Effector memory CD8-positive, alpha-beta T cell (primary cell): ENCODE results near the gene ADCK2.
"Not testable (repeated sequence)": the region's sequence is repeated elsewhere in the genome, so short reads cannot be mapped to it uniquely, and the experiment has no call there.

ENCODE experiments used
- ATAC-seq: fragments of 150-1000 bp; cut with Tn5 transposase; replicated peaks from 2 replicates; pipeline ENCODE4 v1.10.0; 2021; ENCODE audit warnings: mild to moderate bottlenecking, moderate library complexity
- DNase-seq, 3 experiments: peaks; one replicate each; pipeline ENCODE4 v3.0.0; 2021
- H3K27ac Mint-ChIP-seq, 2 donors: one replicate each; pipeline ENCODE4 v1.8.0; 2022; ENCODE audit warnings: mild to moderate bottlenecking in 2 of 2, mixed read lengths in 2 of 2, moderate library complexity in 2 of 2
- H3K27me3 Mint-ChIP-seq, 2 donors: one replicate each; pipeline ENCODE4 v1.8.0; 2022; ENCODE audit warnings: mixed read lengths in 2 of 2
- H3K36me3 Mint-ChIP-seq: one replicate; pipeline ENCODE4 v1.8.0; 2022; ENCODE audit warnings: mild to moderate bottlenecking, moderate library complexity, mixed read lengths; ENCODE audit not compliant: insufficient read depth
- H3K4me1 Mint-ChIP-seq, 2 donors: one replicate each; pipeline ENCODE4 v1.8.0; 2022; ENCODE audit warnings: low read depth in 2 of 2, mixed read lengths in 2 of 2
- H3K4me3 Mint-ChIP-seq, 2 donors: one replicate each; pipeline ENCODE4 v1.8.0; 2022; ENCODE audit warnings: mild to moderate bottlenecking in 2 of 2, mixed read lengths in 2 of 2, moderate library complexity in 2 of 2
- H3K9me3 Mint-ChIP-seq, 2 donors: one replicate each; pipeline ENCODE4 v1.8.0; 2022; ENCODE audit warnings: mixed read lengths in 2 of 2

ADCK2 gene

DNA sequence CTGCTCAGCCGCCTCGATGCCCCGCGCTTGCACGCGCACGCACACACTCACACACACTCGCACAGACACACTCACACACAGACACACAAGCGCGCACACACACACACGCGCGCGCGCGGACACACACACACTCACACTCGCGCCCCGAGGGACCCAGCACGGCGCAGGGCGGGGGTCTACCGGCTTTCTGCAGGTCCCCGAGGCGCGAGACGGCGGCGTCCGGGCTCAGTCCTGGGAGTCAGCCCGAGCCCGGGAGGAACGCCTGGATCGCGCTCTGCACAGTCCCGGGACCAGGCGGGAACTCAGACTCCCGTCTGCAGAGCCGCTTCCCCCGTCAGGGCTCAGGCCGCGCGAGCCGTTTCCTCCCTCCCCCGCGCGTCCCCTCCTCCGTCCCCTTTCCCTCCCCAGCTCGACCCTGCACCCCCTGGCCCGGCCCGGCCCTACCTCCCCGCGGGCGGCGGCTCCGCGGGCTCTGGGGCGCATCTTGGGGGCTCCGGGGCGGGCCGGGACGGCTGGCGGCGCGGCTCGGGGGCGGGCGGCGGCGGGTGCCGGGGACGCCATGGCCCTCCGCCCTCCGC, 32.6 kb upstream of the ADCK2 start:
- DNase-seq (no peak), ATAC-seq (peak; percentile 41)
- peaks cover 12 to 13% of the 10 kb centered on the region in 2 donors for H3K4me1 Mint-ChIP-seq
- H3K27ac Mint-ChIP-seq = no peak overlapping the region
- H3K9me3 Mint-ChIP-seq = no peaks in the 10 kb centered on the region
- H3K36me3 Mint-ChIP-seq = peaks cover 4% of the 10 kb centered on the region
- peak overlapping the region; percentile 67 to 84 for H3K4me3 Mint-ChIP-seq
- peaks cover 65 to 93% of the 10 kb centered on the region in 2 donors for H3K27me3 Mint-ChIP-seq

DNA sequence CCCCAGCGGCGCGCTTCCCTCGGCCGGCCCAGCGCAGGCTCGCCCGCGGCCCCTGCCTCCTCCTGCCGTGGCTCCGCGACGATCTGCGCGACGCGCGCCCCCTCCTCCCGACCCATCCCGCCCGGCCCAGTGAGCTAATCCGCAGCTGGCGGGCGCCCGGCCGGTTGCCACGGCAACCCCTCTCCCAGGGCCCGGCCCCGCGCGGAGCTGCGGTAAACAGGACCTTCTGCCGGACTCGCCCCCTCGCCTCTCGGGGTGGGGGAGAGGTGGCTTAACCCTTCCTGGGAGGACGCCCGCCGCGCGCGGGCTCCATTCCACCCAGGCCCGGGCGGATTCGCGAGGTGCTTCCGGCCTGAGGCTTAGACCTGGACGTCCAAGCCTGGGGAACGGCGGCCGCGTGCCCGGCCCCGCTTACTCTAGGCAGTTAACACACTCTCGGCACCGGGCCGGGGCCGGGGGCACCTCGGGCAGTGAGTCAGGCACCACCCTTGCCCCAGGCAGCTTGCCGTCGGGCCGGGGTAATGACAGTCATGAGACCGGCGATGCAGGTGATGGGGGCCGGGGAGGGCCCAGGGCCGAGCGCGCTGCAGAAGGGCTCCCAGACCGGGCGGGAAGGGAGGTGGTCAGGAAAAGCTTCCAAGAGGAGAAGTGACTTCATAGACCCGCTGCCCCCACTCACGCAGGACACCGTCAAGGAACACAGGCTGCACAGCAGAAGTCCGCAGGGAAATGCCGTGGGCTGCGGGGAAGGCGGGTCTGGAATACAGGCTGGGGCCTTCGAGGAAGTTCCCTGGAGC, 31.8 kb upstream of the ADCK2 start, which contains the start of gene DENND2A:
Gene DENND2A (minus strand): TSS at position 87 of the 797 bp plus-strand sequence. CDS start 38,416 bp downstream, outside the sequence.
- Mint-ChIP-seq H3K27ac (peak within 1 kb of the TSS in 1 of 2 donors; percentile 19), H3K36me3 (peaks cover 4% of the 10 kb centered on the region), H3K9me3 (no peaks in the 10 kb centered on the region), H3K4me3 (peak within 1 kb of the TSS; percentile 67 to 84), H3K27me3 (peaks cover 60 to 90% of the 10 kb centered on the region in 2 donors), H3K4me1 (peaks cover 12 to 13% of the 10 kb centered on the region in 2 donors)
- DNase-seq (no peak), ATAC-seq (peak; percentile 42)

DNA sequence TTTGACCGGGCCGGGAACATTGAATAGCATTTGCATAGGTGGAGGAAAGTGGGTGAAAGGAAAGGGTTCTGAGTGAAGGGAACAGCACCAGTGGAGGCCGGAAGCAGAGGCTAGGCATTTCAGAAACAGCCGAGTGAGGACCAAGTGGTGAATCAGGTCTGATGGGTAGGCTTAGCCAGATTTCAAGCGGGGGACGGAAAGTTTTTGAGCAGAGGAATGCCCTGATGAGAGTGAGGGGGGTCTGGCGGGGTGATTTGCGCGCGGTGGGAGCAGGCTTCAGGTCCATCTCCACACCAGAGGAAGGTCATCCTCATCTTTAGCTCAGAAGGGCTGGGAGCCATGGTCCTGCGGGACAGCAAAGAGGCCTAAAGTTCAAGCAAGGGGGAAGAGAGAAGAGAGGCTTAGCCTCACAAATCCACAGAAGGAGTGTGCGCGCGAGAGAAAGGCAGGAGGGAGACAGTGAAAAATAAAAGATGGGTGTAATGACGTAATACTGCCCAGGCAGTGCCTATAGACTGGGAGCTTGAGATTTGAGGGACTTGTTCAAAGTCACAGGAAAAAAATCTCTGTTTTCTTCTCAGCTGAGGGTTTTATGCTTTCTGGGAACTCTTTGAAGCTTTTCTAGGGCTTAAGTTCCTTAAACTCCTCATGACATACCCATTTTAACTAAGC, 31.1 kb upstream of the ADCK2 start:
- H3K27ac Mint-ChIP-seq = peak overlapping the region in 1 of 2 donors; percentile 19
- peaks cover 55 to 82% of the 10 kb centered on the region in 2 donors for H3K27me3 Mint-ChIP-seq
- H3K36me3 Mint-ChIP-seq = peaks cover 4% of the 10 kb centered on the region
- ATAC-seq (no peak), DNase-seq (no peak)
- peaks cover 13% of the 10 kb centered on the region in 2 donors for H3K4me1 Mint-ChIP-seq
- peak overlapping the region; percentile 11 to 18 for H3K4me3 Mint-ChIP-seq
- no peaks in the 10 kb centered on the region for H3K9me3 Mint-ChIP-seq

DNA sequence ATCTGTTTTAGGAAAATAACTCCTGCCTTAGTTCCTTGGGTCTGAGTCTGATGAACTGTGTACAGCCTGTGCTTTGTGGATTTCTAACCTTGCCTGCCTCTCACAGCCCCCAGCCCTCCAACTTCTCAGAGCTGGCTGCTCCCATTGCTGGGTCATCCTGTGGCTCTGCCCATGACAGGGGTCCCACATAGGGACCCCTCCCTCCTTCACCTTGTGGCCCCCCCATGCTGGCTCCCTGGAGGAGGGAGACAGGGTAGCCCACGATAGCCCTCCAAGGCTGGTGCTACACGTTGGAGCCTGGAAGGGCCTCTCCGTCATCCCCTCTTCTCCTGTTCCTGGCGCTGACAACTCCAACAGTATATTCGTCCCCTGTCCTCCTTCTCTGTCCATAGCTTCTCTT, 29.3 kb upstream of the ADCK2 start:
- H3K27ac Mint-ChIP-seq = no peak overlapping the region
- no peak overlapping the region for H3K4me3 Mint-ChIP-seq
- peaks cover 4% of the 10 kb centered on the region for H3K36me3 Mint-ChIP-seq
- ATAC-seq = no peak
- no peaks in the 10 kb centered on the region for H3K9me3 Mint-ChIP-seq
- peaks cover 41 to 65% of the 10 kb centered on the region in 2 donors for H3K27me3 Mint-ChIP-seq
- peaks cover 19% of the 10 kb centered on the region in 2 donors for H3K4me1 Mint-ChIP-seq
- no peak for DNase-seq

DNA sequence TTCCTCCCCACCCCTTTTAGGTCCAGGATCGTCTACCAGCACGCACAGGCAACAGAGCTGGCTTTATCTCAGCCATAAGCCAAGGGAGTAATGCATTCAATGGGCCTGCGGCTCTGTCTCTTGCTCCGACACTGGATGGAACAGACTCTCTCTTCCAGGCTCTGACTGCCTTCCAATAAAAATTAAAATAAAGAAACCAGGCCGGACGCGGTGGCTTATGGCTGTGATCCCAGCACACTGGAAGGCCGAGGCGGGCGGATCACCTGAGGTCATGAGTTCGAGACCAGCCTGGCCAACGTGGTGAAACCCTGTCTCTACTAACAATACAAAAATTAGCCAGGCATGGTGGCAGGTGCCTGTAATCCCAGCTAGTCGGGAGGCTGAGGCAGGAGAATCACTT, 28.0 kb upstream of the ADCK2 start:
- ATAC-seq, H3K27ac Mint-ChIP-seq, H3K36me3 Mint-ChIP-seq, DNase-seq, H3K4me3 Mint-ChIP-seq, H3K9me3 Mint-ChIP-seq: not testable (repeated sequence)
- Mint-ChIP-seq H3K4me1 (peaks cover 17% of the 10 kb centered on the region in 2 donors), H3K27me3 (peaks cover 29 to 57% of the 10 kb centered on the region in 2 donors)

DNA sequence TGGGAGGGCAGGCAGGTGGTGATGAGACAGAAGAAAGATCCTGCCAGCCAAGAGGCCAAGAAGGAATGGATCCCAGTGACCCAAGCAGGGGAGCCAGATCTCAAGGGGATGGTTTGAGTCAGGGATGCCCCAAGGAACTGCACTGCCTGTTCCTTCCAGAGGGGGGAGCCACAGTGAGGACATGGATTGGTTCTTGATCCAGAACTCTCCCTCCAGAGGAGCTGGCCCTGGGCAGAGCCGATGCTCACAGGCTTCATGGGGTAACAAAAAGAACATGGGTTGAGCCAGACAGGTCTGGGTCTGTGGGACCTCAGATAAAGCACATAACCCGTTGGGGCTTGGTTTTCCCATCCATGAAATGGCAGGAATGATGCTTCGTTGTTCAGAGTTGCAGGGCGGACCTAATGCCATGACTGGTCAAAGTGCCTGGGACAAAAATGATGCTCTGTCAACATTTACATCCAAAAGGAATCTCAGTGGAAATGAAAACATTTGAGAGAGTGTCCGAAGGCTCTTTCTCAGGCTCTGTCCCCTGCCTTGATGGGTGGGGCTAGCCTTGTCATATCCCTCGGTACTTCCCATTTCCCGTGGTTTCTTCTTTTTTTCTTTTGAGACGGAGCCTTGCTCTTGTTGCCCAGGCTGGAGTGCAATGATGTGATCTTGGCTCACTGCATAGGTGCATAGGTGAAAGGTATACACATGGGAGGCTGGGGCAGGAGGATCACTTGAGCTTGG, 27.4 kb upstream of the ADCK2 start:
- Mint-ChIP-seq H3K4me3 (no peak overlapping the region), H3K27ac (no peak overlapping the region), H3K36me3 (peaks cover 2% of the 10 kb centered on the region), H3K9me3 (no peaks in the 10 kb centered on the region), H3K4me1 (peaks cover 12 to 14% of the 10 kb centered on the region in 2 donors), H3K27me3 (peaks cover 25 to 52% of the 10 kb centered on the region in 2 donors)
- DNase-seq = no peak
- no peak for ATAC-seq

DNA sequence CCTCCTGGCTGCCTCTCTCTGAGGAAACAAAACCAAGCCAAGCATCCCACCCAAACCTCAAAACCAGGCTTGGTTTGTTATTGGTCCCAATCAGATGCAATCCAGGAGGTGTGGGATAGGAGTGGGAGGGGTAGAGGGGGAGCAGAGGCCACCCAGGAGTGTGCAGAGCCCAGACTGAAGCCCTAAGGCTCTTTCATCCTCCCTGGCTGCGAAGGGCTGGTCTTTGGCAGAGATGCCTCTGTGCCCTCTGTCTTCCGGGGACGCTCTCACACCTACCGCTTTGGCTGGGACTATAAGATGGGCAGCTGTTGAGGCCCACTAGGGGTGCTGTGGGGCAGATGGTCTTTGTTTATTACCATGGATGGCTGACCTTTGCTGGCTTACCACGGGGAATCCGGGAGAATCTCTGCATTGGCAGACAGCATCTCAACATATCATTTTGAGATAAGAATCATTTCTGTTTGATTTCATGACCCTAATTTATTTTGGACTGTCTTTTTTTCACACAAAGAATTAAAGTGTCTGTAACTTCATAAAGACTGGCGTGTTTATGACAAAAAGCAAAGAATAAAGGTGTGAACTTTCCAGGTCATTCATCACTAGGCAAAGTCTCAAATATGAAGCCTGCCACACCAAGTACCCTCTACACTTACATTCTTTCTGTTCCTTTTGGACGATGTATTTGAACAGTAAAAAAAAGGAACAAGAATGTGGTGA, 25.7 kb upstream of the ADCK2 start:
- DNase-seq (peak; percentile 26 to 35 (median 32)), ATAC-seq (peak; percentile 98)
- peak overlapping the region in 1 of 2 donors; percentile 75 for H3K27ac Mint-ChIP-seq
- no peaks in the 10 kb centered on the region for H3K9me3 Mint-ChIP-seq
- no peak overlapping the region for H3K4me3 Mint-ChIP-seq
- peaks cover 7% of the 10 kb centered on the region in 2 donors for H3K4me1 Mint-ChIP-seq
- H3K36me3 Mint-ChIP-seq = peaks cover 2% of the 10 kb centered on the region
- H3K27me3 Mint-ChIP-seq = peaks cover 15 to 45% of the 10 kb centered on the region in 2 donors

DNA sequence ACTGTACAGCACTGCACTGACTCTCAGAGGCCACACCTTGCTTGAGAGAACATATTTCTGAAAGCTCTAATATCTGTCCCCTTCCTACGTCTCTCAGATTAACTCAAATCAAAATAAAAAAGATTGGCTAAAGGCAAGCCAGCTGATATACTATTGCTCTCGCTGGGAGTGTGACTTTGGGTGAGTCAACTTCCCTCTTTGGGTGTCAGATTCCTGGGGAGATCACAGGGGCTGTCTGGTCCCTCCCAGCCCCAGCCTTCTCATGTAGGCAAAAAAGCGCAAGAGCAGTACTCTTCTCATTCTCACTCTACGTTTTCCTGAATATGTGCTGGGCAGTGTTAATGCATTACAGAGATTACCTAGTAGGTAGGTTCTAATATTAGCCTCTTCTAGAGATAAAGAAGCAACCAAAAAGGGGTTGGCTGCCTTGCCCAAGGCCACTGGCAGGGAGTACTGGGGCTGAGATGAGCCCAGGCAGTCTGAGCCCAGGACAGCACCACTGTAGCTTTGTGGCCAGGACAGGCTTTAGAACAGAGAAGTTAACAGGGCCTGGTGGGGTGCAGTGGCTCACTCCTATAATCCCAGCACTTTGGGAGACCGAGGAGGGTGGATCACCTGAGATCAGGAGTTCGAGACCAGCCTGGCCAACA, 23.1 kb upstream of the ADCK2 start:
- H3K4me1 Mint-ChIP-seq = peaks cover 10 to 13% of the 10 kb centered on the region in 2 donors
- no peak for ATAC-seq

DNA sequence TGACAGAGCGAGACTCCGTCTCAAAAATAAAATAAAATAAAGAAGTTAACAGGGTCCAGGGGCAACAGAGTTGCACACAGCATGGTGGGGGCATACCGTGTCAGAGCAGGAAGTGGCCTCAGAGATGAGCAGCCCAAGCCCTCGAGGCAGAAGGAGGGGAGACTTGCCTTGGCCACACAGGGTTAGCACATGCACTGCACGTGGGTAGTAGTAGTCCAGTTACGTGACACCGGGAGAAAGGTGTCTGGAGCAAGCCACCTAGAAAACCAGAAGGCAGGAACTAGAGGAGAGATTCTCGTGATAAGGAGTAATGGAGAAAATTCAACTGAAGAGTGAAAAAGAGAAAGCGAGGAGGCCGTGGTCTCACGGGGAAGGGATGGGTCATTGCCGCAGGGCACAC, 22.4 kb upstream of the ADCK2 start:
- ATAC-seq (no peak), DNase-seq (no peak)
- Mint-ChIP-seq H3K9me3 (no peaks in the 10 kb centered on the region), H3K27ac (no peak overlapping the region), H3K4me1 (peaks cover 10 to 13% of the 10 kb centered on the region in 2 donors), H3K4me3 (no peak overlapping the region), H3K36me3 (peaks cover 2% of the 10 kb centered on the region), H3K27me3 (peaks cover 4 to 15% of the 10 kb centered on the region in 2 donors)

More for the DNA sequence above, 23.1 kb upstream of the ADCK2 start:
- peaks cover 6 to 21% of the 10 kb centered on the region in 2 donors for H3K27me3 Mint-ChIP-seq
- no peak for DNase-seq
- H3K36me3 Mint-ChIP-seq = peaks cover 2% of the 10 kb centered on the region
- H3K27ac Mint-ChIP-seq = no peak overlapping the region
- H3K4me3 Mint-ChIP-seq = no peak overlapping the region
- H3K9me3 Mint-ChIP-seq = no peaks in the 10 kb centered on the region

DNA sequence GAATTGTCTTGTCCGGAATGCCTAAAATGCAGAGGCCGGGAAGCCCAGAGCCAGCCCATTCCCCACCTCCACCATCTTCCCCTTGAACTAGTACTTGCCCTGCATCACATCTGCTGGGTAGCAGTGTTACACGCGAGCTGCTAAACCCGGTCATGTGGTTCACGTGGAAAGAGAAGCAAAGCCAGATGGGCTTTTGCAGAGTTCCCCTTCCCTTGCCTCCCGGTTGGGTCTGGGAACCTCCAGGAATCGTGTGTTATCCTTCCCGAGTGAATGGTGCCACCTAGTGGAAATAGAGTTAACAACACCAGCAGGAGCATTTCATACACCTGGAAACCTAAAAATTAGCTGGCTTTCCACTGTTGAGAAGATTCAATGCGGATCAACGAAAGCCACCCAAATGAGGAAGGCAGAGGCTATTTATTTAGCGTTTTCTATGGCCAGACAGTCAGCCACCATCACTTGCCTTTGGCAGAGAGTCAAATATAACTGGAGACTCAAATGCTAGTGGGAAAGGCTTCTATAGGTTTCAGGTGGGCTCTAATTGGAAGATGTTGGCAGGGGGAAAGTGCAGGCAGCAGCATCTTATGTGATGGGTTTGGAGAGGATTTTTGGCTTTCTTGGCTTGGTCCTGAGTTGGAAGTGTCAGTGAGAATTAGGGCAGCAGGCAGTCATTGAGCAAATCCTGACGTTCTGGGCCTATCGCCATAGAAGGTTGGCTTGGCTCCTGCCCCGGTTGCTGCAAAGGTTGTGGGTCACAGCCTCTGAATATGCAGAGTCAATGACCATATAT, 19.2 kb upstream of the ADCK2 start:
- H3K4me3 Mint-ChIP-seq = no peak overlapping the region
- no peaks in the 10 kb centered on the region for H3K9me3 Mint-ChIP-seq
- no peak overlapping the region for H3K27ac Mint-ChIP-seq
- peaks cover 2% of the 10 kb centered on the region for H3K36me3 Mint-ChIP-seq
- peak; percentile 53 for ATAC-seq
- peak; percentile 13 to 35 (median 25) for DNase-seq
- H3K4me1 Mint-ChIP-seq = peaks cover 17 to 22% of the 10 kb centered on the region in 2 donors
- peaks cover 17 to 31% of the 10 kb centered on the region in 2 donors for H3K27me3 Mint-ChIP-seq

DNA sequence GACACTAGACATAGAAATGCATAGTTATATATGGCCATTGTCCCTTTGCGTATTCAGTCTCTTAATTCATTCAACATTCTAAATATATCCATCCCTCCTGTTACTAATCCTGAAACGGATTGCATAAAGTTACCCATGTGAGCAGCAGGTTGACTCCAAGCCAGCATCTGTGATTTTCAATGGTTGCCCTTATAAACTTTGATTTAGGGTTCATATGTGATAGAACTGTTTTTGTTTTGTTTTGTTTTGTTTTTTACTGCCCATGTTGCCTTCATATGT, 18.7 kb upstream of the ADCK2 start:
- Mint-ChIP-seq H3K27me3 (peaks cover 17 to 31% of the 10 kb centered on the region in 2 donors), H3K4me3 (no peak overlapping the region), H3K27ac (peak overlapping the region in 1 of 2 donors; percentile 11), H3K4me1 (peaks cover 17 to 22% of the 10 kb centered on the region in 2 donors), H3K9me3 (no peaks in the 10 kb centered on the region), H3K36me3 (peaks cover 2% of the 10 kb centered on the region)
- ATAC-seq (no peak), DNase-seq (no peak)

DNA sequence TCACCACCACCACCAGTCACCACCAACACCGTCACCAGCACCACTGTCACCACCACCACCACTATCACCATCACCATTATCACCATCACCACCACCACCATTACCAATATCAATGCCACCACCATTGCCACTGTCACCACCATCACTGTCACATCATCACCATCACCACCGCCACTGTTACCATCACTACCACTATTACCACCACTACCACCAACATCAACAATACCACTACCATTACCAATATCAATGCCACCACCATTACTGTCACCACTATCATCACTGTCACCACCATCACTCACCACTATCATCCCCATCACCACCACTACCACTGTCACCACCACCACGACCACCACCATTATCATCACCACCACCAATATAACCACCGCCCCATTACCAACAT, 18.1 kb upstream of the ADCK2 start:
- DNase-seq (no peak), ATAC-seq (no peak)
- peaks cover 2% of the 10 kb centered on the region for H3K36me3 Mint-ChIP-seq

More for the DNA sequence above, 18.1 kb upstream of the ADCK2 start:
- Mint-ChIP-seq H3K27ac (peak overlapping the region; percentile 1 to 11), H3K4me3 (no peak overlapping the region), H3K27me3 (peaks cover 17 to 30% of the 10 kb centered on the region in 2 donors), H3K4me1 (peaks cover 17 to 22% of the 10 kb centered on the region in 2 donors), H3K9me3 (no peaks in the 10 kb centered on the region)
